Right atrium auricular region (tissue), 2 donors: Measurements from ENCODE around the gene UBE2V1. TPM values are rescaled to one million over a fixed set of nuclear protein-coding genes. Genes with fewer than 3 reads are reported as not detected.
"Not testable (repeated sequence)": the region's sequence is repeated elsewhere in the genome, so short reads cannot be mapped to it uniquely, and the experiment has no call there.

ENCODE experiments used
- DNase-seq: peaks from one replicate; pipeline ENCODE4 v3.0.0-alpha.2; 2019; ENCODE audit warnings: low spot score
- H3K27ac ChIP-seq, 2 donors: fragments of 200-600 bp; sonication (generic); 1 replicate in 1 of 2; 2 replicates in 1 of 2; pipeline ENCODE4 v1.5.1; 2016 to 2019
- H3K27me3 ChIP-seq, 2 donors: fragments of 200-600 bp; sonication (generic); one replicate each; pipeline versions ENCODE4 v1.5.1 to v1.6.0; 2017 to 2019
- H3K36me3 ChIP-seq: fragments of 200-600 bp; sonication (generic); one replicate; pipeline ENCODE4 v1.5.1; 2016
- H3K4me1 ChIP-seq, 2 donors: fragments of 200-600 bp; sonication (generic); one replicate each; pipeline versions ENCODE4 v1.5.1 to v1.6.0; 2017 to 2019
- H3K4me3 ChIP-seq, 2 donors: fragments of 200-600 bp; sonication (generic); 1 replicate in 1 of 2; 2 replicates in 1 of 2; pipeline ENCODE4 v1.5.1; 2017 to 2019; ENCODE audit warnings: mild to moderate bottlenecking in 1 of 2, moderate library complexity in 1 of 2
- H3K9me3 ChIP-seq, 2 donors: fragments of 200-600 bp; sonication (generic); one replicate each; pipeline ENCODE4 v1.5.1; 2019
- CTCF ChIP-seq, 2 donors: fragments of 200-600 bp; sonication (generic); IDR thresholded peaks; one replicate each; pipeline ENCODE4 v1.5.1; 2019; ENCODE audit warnings: antibody characterized with exemption in 2 of 2
- total RNA-seq, 2 donors: library from RNA; depleted of rRNA; stranded (reverse); fragments of >200 nt; gene quantifications; one replicate each; pipeline ENCODE4 v1.1.0, GENCODE V29; 2016

UBE2V1 gene
- total RNA-seq, 2 donors from 2014 or later: 61.2 to 70.2 TPM

- no peak for TF ChIP-seq CTCF (IDR thresholded peaks at IDR 0.05)
- no peak overlapping the region for H3K4me3 ChIP-seq
- no peak for DNase-seq
Measured at GRCh38 chr20:50068041-50068651, 44.8 kb downstream of the UBE2V1 start.

DNA sequence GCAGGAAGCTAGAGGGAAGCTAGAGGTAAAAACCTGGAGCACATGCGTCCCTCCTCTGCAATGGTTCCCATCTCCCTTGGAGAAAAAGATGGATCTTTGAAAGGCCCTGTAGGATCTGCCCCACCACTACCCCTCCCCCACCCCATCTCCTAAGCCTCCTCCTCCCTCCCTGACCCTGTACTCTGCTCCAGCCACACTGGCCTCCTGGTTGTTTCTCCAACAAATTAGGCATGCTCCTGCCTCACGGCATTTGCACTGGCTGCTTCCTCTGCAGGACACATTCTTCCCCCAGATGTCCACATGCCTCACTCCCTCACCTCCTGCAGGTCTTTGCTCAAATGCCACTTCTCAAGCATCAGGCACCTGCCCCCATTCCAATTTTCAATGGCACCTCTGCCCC is 45.5 kb downstream of the UBE2V1 start:
- no peak for TF ChIP-seq CTCF (IDR thresholded peaks at IDR 0.05)
- H3K27me3 ChIP-seq: no peaks in the 10 kb centered on the region
- H3K4me1 ChIP-seq: peaks cover 0 to 5% of the 10 kb centered on the region in 2 donors
- no peak overlapping the region for H3K4me3 ChIP-seq
- no peaks in the 10 kb centered on the region for H3K36me3 ChIP-seq
- no peaks in the 10 kb centered on the region for H3K9me3 ChIP-seq
- DNase-seq: no peak
- no peak overlapping the region for H3K27ac ChIP-seq

More at GRCh38 chr20:50068041-50068651, 44.8 kb downstream of the UBE2V1 start:
- no peaks in the 10 kb centered on the region for H3K27me3 ChIP-seq
- peaks cover 0 to 5% of the 10 kb centered on the region in 2 donors for H3K4me1 ChIP-seq
- no peaks in the 10 kb centered on the region for H3K36me3 ChIP-seq
- no peaks in the 10 kb centered on the region for H3K9me3 ChIP-seq
- no peak overlapping the region for H3K27ac ChIP-seq

DNA sequence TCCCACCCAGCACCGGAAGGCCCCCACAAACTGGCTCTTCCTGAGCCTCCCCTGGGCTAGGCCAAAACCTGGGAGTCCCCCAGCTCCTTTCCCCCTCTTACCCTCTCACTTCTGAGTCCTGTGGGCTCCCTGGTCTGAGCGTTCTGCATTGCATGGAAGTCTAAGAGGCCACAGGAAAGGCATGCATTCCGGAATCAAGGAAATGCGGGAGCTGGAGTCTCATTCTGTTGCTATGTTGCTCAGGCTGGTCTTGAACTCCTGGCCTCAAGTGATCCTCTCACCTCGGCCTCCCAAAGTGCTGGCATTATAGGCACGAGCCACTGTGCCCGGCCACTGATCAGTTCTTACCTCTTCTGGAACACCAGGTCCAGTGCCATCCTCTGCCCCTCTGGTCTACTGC is 45.9 kb downstream of the UBE2V1 start:
- H3K4me1 ChIP-seq: peaks cover 0 to 5% of the 10 kb centered on the region in 2 donors
- H3K27ac ChIP-seq: no peak overlapping the region
- no peak for DNase-seq
- no peaks in the 10 kb centered on the region for H3K27me3 ChIP-seq
- H3K36me3 ChIP-seq: no peaks in the 10 kb centered on the region
- no peak overlapping the region for H3K4me3 ChIP-seq
- TF ChIP-seq CTCF (IDR thresholded peaks at IDR 0.05): no peak
- no peaks in the 10 kb centered on the region for H3K9me3 ChIP-seq

- DNase-seq: no peak
- no peak for TF ChIP-seq CTCF (IDR thresholded peaks at IDR 0.05)
Measured at GRCh38 chr20:50066161-50066834, 46.7 kb downstream of the UBE2V1 start.

DNA sequence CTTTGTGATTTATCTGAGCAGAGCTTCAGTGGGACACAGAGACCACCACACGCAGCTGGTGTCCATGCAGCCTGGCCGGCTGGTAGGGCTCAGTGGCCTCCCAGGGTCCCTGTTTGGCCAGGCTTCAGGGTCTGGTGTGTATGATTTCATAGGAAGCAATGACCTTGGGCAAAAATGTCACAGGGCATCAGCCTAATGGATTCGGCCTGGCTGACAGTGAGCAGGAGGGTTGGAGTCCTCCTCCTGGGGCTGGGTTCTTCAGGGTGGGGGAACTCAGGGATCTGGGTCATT is 47.7 kb downstream of the UBE2V1 start:
- H3K36me3 ChIP-seq: no peaks in the 10 kb centered on the region
- TF ChIP-seq CTCF (IDR thresholded peaks at IDR 0.05): no peak
- DNase-seq: no peak
- H3K4me1 ChIP-seq: no peaks in the 10 kb centered on the region
- H3K27ac ChIP-seq: no peak overlapping the region
- H3K9me3 ChIP-seq: no peaks in the 10 kb centered on the region
- no peaks in the 10 kb centered on the region for H3K27me3 ChIP-seq
- no peak overlapping the region for H3K4me3 ChIP-seq

More at GRCh38 chr20:50066161-50066834, 46.7 kb downstream of the UBE2V1 start:
- Histone ChIP-seq H3K27ac (no peak overlapping the region), H3K36me3 (no peaks in the 10 kb centered on the region), H3K4me3 (no peak overlapping the region), H3K9me3 (no peaks in the 10 kb centered on the region), H3K4me1 (peaks cover 0 to under 1% of the 10 kb centered on the region in 2 donors), H3K27me3 (no peaks in the 10 kb centered on the region)

DNA sequence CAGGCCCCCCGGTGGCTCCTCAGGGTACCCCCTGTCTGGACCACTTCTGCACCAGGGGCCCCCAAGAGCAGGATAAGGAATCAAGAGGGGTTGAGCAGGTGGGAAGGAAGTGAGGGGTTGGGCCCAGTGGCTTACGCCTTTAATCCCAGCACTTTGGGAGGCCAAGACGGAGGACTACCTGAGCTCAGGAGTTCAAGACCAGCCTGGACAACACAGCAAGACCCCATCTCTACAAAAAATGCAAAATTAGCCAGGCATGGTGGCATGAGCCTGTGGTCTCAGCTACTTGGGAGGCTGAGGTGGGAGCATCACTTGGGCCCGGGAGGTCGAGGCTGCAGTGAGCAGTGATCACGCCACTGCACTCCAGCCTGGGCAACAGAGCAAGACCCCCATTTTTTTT is 49.2 kb downstream of the UBE2V1 start:
- not testable (repeated sequence) for H3K27me3 ChIP-seq, DNase-seq, H3K4me3 ChIP-seq, H3K9me3 ChIP-seq, H3K36me3 ChIP-seq, H3K27ac ChIP-seq, H3K4me1 ChIP-seq
